ENCODE results near the gene IFNGR2. TPM values are rescaled to one million over a fixed set of nuclear protein-coding genes. Genes with fewer than 3 reads are reported as not detected.

The IFNGR2 gene
- total and polyA plus RNA-seq, 2 of the 4 experiments (the other 2 are of a cell fraction) = 66.0 to 73.8 TPM

DNA sequence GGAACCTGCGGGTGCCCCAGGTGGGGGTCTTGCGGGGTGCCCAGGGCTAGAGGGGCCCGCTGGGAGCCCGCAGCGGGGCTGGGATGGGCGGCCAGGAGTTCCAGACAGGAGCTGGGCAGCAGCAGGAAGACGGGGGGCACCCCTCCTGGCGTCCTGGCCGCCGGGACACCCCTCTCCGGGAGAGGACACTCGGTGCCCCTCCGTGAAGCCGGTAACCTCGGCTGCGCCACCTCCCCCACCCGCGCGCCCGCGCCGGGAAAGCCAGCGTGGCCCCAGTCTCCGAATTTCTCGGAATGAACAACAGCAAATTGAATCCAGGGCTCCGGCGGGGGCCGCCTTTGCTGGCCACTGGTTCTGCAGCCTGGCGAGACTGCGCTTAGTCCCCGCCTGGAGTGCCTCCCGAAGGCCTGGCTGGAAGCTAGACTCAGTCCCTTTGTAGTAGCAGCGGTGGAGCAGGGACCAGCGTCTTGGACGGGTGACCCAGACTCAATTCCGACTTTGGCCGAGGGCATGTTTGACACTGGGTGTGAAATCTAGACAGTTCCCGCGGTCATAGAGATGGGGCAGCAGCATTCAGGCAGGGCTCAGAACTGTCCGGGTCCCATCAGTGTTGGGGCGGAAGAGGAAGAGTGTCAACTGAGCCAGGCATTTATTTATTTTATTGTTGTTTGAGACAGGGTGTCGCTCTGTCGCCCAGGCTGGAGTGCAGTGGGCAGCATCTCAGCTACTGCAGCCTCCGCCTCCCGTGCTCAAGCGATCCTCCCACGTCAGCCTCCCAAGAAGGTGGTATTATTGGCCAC, 773 bp downstream of the IFNGR2 start:
- POLR2A ChIA-PET (ENCODE audit: unreplicated experiment) = no interaction called here

More for the DNA sequence above, 773 bp downstream of the IFNGR2 start:
- dilution Hi-C loops (cut with HindIII; ENCODE audit: low sequenced_read_pairs, unreplicated experiment) (no loop called here), intact Hi-C loops (cut with micrococcal nuclease) (loop anchor here (10.0 kb wide), 1 partner anchor 59 kb away; no protein-coding TSS in a partner anchor), in situ Hi-C loops (cut with MboI; ENCODE audit: low sequenced_read_pairs) (no loop called here)
- peaks cover 4% of the 10 kb centered on the region; the same call in 1 of the 2 replicates for H3K36me3 ChIP-seq (ENCODE audit: control insufficient read depth, insufficient read depth, low read length)
- no peaks in the 10 kb centered on the region for H3K27me3 ChIP-seq (ENCODE audit: control insufficient read depth, insufficient read depth, low read length)
- H4K5ac ChIP-seq (ENCODE audit: low read depth, low read length) = no peak overlapping the region; the same call in 1 of the 2 replicates
- peak overlapping the region; percentile 14; the same call in 1 of the 2 replicates for H3K18ac ChIP-seq (ENCODE audit: low read depth, low read length)
- BruUV-seq (replicated peaks) = no TSS peak
- H2BK5ac ChIP-seq (ENCODE audit: low read depth, low read length, poor library complexity, severe bottlenecking) = peak overlapping the region; percentile 70
- peak overlapping the region; percentile 62 for H4K91ac ChIP-seq (ENCODE audit: insufficient read depth, low read depth, low read length)
- H3K4me2 ChIP-seq (ENCODE audit: low read depth, low read length) = peak overlapping the region; percentile 85
- H2BK15ac ChIP-seq (ENCODE audit: low read depth, low read length) = no peak overlapping the region; the same call in 2 of the 3 replicates
- DNase-seq (peak; percentile 49), ATAC-seq (ENCODE audit: low read depth) (peak; percentile 55)
- peak overlapping the region; percentile 78 for H3K27ac ChIP-seq (ENCODE audit: insufficient read depth, low read length)
- peaks cover 45% of the 10 kb centered on the region for H4K20me1 ChIP-seq (ENCODE audit: insufficient read depth, low read length)
- peaks cover 7% of the 10 kb centered on the region for H3K4me1 ChIP-seq (ENCODE audit: control insufficient read depth, insufficient read depth, low read length)
- CTCF ChIA-PET = no interaction called here
- H3K4ac ChIP-seq (ENCODE audit: low read depth, low read length) = peak overlapping the region; percentile 77
- peak overlapping the region; percentile 79 for H3K4me3 ChIP-seq (ENCODE audit: insufficient read depth, low read depth, low read length)
- H2AK5ac ChIP-seq (ENCODE audit: low read depth, low read length) = peak overlapping the region; percentile 98
- H3K79me1 ChIP-seq (ENCODE audit: low read depth in 1 of 2, low read length in 2 of 2) = peaks cover 9 to 41% of the 10 kb centered on the region in 2 experiments
- 1% methylated on average over 31 of the region's 47 CpGs; no CpG with 5 or more reads in 1 of the 2 experiments for WGBS, 2 experiments (ENCODE audit: extremely low coverage in 2 of 2, insufficient read length in 1 of 2)
- peak overlapping the region; percentile 55; the same call in 1 of the 2 replicates for H3K56ac ChIP-seq (ENCODE audit: extremely low read depth, insufficient read depth, low read length)
- H3K9ac ChIP-seq (ENCODE audit: low read depth, low read length) = peak overlapping the region; percentile 87
- H2BK120ac ChIP-seq (ENCODE audit: low read depth, low read length) = peak overlapping the region; percentile 46; the same call in 1 of the 2 replicates
- TF ChIP-seq CHD1 (IDR thresholded peaks at IDR 0.05; ENCODE audit: low read depth, low read length) = 0 out of 2 replicates have a peak, but pooled peaks have one; percentile 20
- 0 out of 2 replicates have a peak, but pooled peaks have one; percentile 5 for TF ChIP-seq RAD21 (IDR thresholded peaks at IDR 0.05; ENCODE audit: low read length)
- TF ChIP-seq USF2 (IDR thresholded peaks at IDR 0.05; ENCODE audit: low read depth, low read length) = no peak
- TF ChIP-seq POLR2A (IDR thresholded peaks at IDR 0.05; ENCODE audit: low read depth, low read length) = peak; percentile 52
- H4K8ac ChIP-seq (ENCODE audit: low read depth in 2 of 2, low read length in 2 of 2) = peak overlapping the region; percentile 46 to 75; a peak in 3 of 4 replicates
- peaks cover 7% of the 10 kb centered on the region for H3K9me1 ChIP-seq (ENCODE audit: insufficient read depth, low read length)
- peak overlapping the region; percentile 93 for H3K14ac ChIP-seq (replicated peaks; ENCODE audit: low read depth, low read length)
- peak overlapping the region; percentile 91 for H2AFZ ChIP-seq (replicated peaks; ENCODE audit: low read length, poor library complexity)
- peak overlapping the region; percentile 93 for H3K23ac ChIP-seq (ENCODE audit: low read depth, low read length)
- H2BK20ac ChIP-seq (ENCODE audit: low read depth, low read length) = no peak overlapping the region
- H2AK9ac ChIP-seq (replicated peaks; ENCODE audit: low read depth, low read length, poor library complexity) = peak overlapping the region; percentile 97
- H3K9me3 ChIP-seq (ENCODE audit: control insufficient read depth, insufficient read depth, low read length) = no peaks in the 10 kb centered on the region
